HEK293 (cell line): ENCODE data around the gene ADSL.

Source experiments
- KLF16 ChIP-seq: fragments of 450-650 bp; formaldehyde crosslinking; IDR thresholded peaks from 2 replicates; pipeline ENCODE4 v1.5.1; 2017; ENCODE audit warnings: missing biosample characterization, missing genetic modification characterization
- ZNF785 ChIP-seq: fragments of 450-650 bp; formaldehyde crosslinking; IDR thresholded peaks from 2 replicates; pipeline ENCODE4 v1.5.1; 2016; ENCODE audit warnings: missing biosample characterization, missing genetic modification characterization
- ZNF830 ChIP-seq: fragments of 450-650 bp; IDR thresholded peaks from 2 replicates; pipeline ENCODE4 v1.5.0; 2018; ENCODE audit warnings: missing biosample characterization, missing genetic modification characterization, low read depth, mild to moderate bottlenecking, moderate library complexity
- TF ChIP-seq, protein P1 (sequence below): fragments of 450-650 bp; formaldehyde crosslinking; IDR thresholded peaks from 2 replicates; pipeline ENCODE4 v1.5.1; 2016; ENCODE audit warnings: missing biosample characterization, missing genetic modification characterization
- TF ChIP-seq, protein P2 (sequence below): fragments of 450-650 bp; formaldehyde crosslinking; IDR thresholded peaks from 2 replicates; pipeline ENCODE4 v1.5.1; 2016; ENCODE audit warnings: missing biosample characterization, missing genetic modification characterization

DNA sequence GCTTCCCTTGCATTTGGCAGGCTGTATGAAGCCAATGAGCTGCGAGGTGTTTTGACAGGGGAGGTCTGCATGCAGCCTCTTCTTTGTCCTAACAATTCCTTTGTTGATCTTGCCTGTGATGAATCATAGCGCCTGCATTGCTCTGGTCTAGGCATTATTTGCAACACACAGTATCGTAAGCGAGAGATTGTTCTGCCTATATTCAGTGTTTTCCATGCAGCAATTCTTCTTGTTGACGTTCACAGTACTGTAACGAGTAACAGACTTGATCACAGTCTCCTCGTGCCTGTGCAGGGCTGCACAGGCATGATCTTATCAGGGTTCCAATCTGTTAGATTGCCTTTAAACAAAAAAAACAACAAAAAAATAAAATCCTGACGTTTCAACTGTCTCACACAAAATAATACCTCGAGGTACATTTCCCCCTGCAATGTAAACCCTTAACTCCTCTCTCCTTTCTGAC lies 13.9 kb upstream of the ADSL start:
- TF ChIP-seq, protein P1, sequence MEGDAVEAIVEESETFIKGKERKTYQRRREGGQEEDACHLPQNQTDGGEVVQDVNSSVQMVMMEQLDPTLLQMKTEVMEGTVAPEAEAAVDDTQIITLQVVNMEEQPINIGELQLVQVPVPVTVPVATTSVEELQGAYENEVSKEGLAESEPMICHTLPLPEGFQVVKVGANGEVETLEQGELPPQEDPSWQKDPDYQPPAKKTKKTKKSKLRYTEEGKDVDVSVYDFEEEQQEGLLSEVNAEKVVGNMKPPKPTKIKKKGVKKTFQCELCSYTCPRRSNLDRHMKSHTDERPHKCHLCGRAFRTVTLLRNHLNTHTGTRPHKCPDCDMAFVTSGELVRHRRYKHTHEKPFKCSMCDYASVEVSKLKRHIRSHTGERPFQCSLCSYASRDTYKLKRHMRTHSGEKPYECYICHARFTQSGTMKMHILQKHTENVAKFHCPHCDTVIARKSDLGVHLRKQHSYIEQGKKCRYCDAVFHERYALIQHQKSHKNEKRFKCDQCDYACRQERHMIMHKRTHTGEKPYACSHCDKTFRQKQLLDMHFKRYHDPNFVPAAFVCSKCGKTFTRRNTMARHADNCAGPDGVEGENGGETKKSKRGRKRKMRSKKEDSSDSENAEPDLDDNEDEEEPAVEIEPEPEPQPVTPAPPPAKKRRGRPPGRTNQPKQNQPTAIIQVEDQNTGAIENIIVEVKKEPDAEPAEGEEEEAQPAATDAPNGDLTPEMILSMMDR, result no peak
- TF ChIP-seq ZNF830 (tag by site-specific recombination), result no peak
- no peak for TF ChIP-seq KLF16 (tag by site-specific recombination)
- TF ChIP-seq, protein P2, sequence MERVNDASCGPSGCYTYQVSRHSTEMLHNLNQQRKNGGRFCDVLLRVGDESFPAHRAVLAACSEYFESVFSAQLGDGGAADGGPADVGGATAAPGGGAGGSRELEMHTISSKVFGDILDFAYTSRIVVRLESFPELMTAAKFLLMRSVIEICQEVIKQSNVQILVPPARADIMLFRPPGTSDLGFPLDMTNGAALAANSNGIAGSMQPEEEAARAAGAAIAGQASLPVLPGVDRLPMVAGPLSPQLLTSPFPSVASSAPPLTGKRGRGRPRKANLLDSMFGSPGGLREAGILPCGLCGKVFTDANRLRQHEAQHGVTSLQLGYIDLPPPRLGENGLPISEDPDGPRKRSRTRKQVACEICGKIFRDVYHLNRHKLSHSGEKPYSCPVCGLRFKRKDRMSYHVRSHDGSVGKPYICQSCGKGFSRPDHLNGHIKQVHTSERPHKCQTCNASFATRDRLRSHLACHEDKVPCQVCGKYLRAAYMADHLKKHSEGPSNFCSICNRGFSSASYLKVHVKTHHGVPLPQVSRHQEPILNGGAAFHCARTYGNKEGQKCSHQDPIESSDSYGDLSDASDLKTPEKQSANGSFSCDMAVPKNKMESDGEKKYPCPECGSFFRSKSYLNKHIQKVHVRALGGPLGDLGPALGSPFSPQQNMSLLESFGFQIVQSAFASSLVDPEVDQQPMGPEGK, result no peak
- no peak for TF ChIP-seq ZNF785 (tag by site-specific recombination)
